ENCODE measurements around the gene CAPG. TPM values are rescaled to one million over a fixed set of nuclear protein-coding genes. Genes with fewer than 3 reads are reported as not detected.
A peak's percentile ranks its signal among the peaks of the same experiment; 100 is the strongest.

The CAPG gene
- total RNA-seq, 1 donor from 2014 or later = 146 TPM

GRCh38 chr2:85435981-85436835 is 26.0 kb upstream of the CAPG start:
- DNase-seq (ENCODE audit: low spot score) = no peak
- peaks cover 28% of the 10 kb centered on the region for H3K4me1 Mint-ChIP-seq (ENCODE audit: low read depth)
- intact Hi-C loops (cut with micrococcal nuclease) = no loop called here
- H3K36me3 Mint-ChIP-seq (ENCODE audit: low read depth) = no peaks in the 10 kb centered on the region
- H3K4me3 Mint-ChIP-seq (ENCODE audit: low read depth) = no peak overlapping the region
- no peaks in the 10 kb centered on the region for H3K27me3 Mint-ChIP-seq (ENCODE audit: low read depth)
- peak overlapping the region; percentile 98 for H3K27ac Mint-ChIP-seq
- H3K9me3 Mint-ChIP-seq = no peaks in the 10 kb centered on the region

- no peak overlapping the region for H3K27ac Mint-ChIP-seq
- H3K9me3 Mint-ChIP-seq = no peaks in the 10 kb centered on the region
- DNase-seq (ENCODE audit: low spot score) = no peak
- no peak overlapping the region for H3K4me3 Mint-ChIP-seq (ENCODE audit: low read depth)
- peaks cover 26% of the 10 kb centered on the region for H3K4me1 Mint-ChIP-seq (ENCODE audit: low read depth)
- intact Hi-C loops (cut with micrococcal nuclease) = no loop called here
- no peaks in the 10 kb centered on the region for H3K36me3 Mint-ChIP-seq (ENCODE audit: low read depth)
- H3K27me3 Mint-ChIP-seq (ENCODE audit: low read depth) = no peaks in the 10 kb centered on the region
Observed at GRCh38 chr2:85435220-85435958, 25.2 kb upstream of the CAPG start.

- intact Hi-C loops (cut with micrococcal nuclease) = no loop called here
- H3K27ac Mint-ChIP-seq = no peak overlapping the region
- H3K4me3 Mint-ChIP-seq (ENCODE audit: low read depth) = no peak overlapping the region
- no peaks in the 10 kb centered on the region for H3K36me3 Mint-ChIP-seq (ENCODE audit: low read depth)
- DNase-seq (ENCODE audit: low spot score) = no peak
- no peaks in the 10 kb centered on the region for H3K9me3 Mint-ChIP-seq
- no peaks in the 10 kb centered on the region for H3K27me3 Mint-ChIP-seq (ENCODE audit: low read depth)
- peaks cover 21% of the 10 kb centered on the region for H3K4me1 Mint-ChIP-seq (ENCODE audit: low read depth)
Observed at GRCh38 chr2:85434696-85435095, 24.5 kb upstream of the CAPG start.

- intact Hi-C loops (cut with micrococcal nuclease) = no loop called here
- Mint-ChIP-seq H3K27me3 (ENCODE audit: low read depth) (no peaks in the 10 kb centered on the region), H3K4me3 (ENCODE audit: low read depth) (no peak overlapping the region), H3K27ac (no peak overlapping the region), H3K4me1 (ENCODE audit: low read depth) (peaks cover 10% of the 10 kb centered on the region), H3K36me3 (ENCODE audit: low read depth) (no peaks in the 10 kb centered on the region), H3K9me3 (no peaks in the 10 kb centered on the region)
- DNase-seq (ENCODE audit: low spot score) = no peak
Observed at GRCh38 chr2:85433511-85434089, 23.4 kb upstream of the CAPG start.

- Mint-ChIP-seq H3K9me3 (no peaks in the 10 kb centered on the region), H3K36me3 (ENCODE audit: low read depth) (no peaks in the 10 kb centered on the region), H3K27me3 (ENCODE audit: low read depth) (no peaks in the 10 kb centered on the region), H3K4me1 (ENCODE audit: low read depth) (peaks cover 2% of the 10 kb centered on the region), H3K4me3 (ENCODE audit: low read depth) (no peak overlapping the region), H3K27ac (no peak overlapping the region)
- no peak for DNase-seq (ENCODE audit: low spot score)
- intact Hi-C loops (cut with micrococcal nuclease) = no loop called here
Observed at GRCh38 chr2:85431570-85432205, 21.5 kb upstream of the CAPG start.

- Mint-ChIP-seq H3K4me1 (ENCODE audit: low read depth) (peaks cover 2% of the 10 kb centered on the region), H3K9me3 (no peaks in the 10 kb centered on the region), H3K27ac (no peak overlapping the region), H3K4me3 (ENCODE audit: low read depth) (no peak overlapping the region), H3K27me3 (ENCODE audit: low read depth) (no peaks in the 10 kb centered on the region), H3K36me3 (ENCODE audit: low read depth) (no peaks in the 10 kb centered on the region)
- intact Hi-C loops (cut with micrococcal nuclease) = no loop called here
- no peak for DNase-seq (ENCODE audit: low spot score)
Observed at GRCh38 chr2:85430752-85431569, 20.8 kb upstream of the CAPG start.

GRCh38 chr2:85429924-85430289 is 19.7 kb upstream of the CAPG start:
- intact Hi-C loops (cut with micrococcal nuclease) = no loop called here
- H3K9me3 Mint-ChIP-seq = no peaks in the 10 kb centered on the region
- DNase-seq (ENCODE audit: low spot score) = no peak
- no peaks in the 10 kb centered on the region for H3K27me3 Mint-ChIP-seq (ENCODE audit: low read depth)
- no peak overlapping the region for H3K4me3 Mint-ChIP-seq (ENCODE audit: low read depth)
- no peak overlapping the region for H3K27ac Mint-ChIP-seq
- H3K36me3 Mint-ChIP-seq (ENCODE audit: low read depth) = no peaks in the 10 kb centered on the region
- peaks cover 2% of the 10 kb centered on the region for H3K4me1 Mint-ChIP-seq (ENCODE audit: low read depth)

GRCh38 chr2:85429213-85429923 is 19.2 kb upstream of the CAPG start:
- H3K4me3 Mint-ChIP-seq (ENCODE audit: low read depth) = no peak overlapping the region
- H3K36me3 Mint-ChIP-seq (ENCODE audit: low read depth) = no peaks in the 10 kb centered on the region
- no peak overlapping the region for H3K27ac Mint-ChIP-seq
- no peaks in the 10 kb centered on the region for H3K27me3 Mint-ChIP-seq (ENCODE audit: low read depth)
- intact Hi-C loops (cut with micrococcal nuclease) = no loop called here
- no peaks in the 10 kb centered on the region for H3K9me3 Mint-ChIP-seq
- DNase-seq (ENCODE audit: low spot score) = no peak
- peaks cover 2% of the 10 kb centered on the region for H3K4me1 Mint-ChIP-seq (ENCODE audit: low read depth)

- intact Hi-C loops (cut with micrococcal nuclease) = no loop called here
- Mint-ChIP-seq H3K36me3 (ENCODE audit: low read depth) (no peaks in the 10 kb centered on the region), H3K4me3 (ENCODE audit: low read depth) (no peak overlapping the region), H3K4me1 (ENCODE audit: low read depth) (peaks cover 2% of the 10 kb centered on the region), H3K27ac (no peak overlapping the region), H3K27me3 (ENCODE audit: low read depth) (no peaks in the 10 kb centered on the region), H3K9me3 (no peaks in the 10 kb centered on the region)
- no peak for DNase-seq (ENCODE audit: low spot score)
Observed at GRCh38 chr2:85428343-85428881, 18.2 kb upstream of the CAPG start.

GRCh38 chr2:85427300-85427835 is 17.2 kb upstream of the CAPG start:
- Mint-ChIP-seq H3K36me3 (ENCODE audit: low read depth) (no peaks in the 10 kb centered on the region), H3K9me3 (no peaks in the 10 kb centered on the region), H3K27me3 (ENCODE audit: low read depth) (no peaks in the 10 kb centered on the region), H3K4me1 (ENCODE audit: low read depth) (peaks cover 2% of the 10 kb centered on the region), H3K27ac (no peak overlapping the region), H3K4me3 (ENCODE audit: low read depth) (no peak overlapping the region)
- no peak for DNase-seq (ENCODE audit: low spot score)
- intact Hi-C loops (cut with micrococcal nuclease) = no loop called here

- Mint-ChIP-seq H3K36me3 (ENCODE audit: low read depth) (no peaks in the 10 kb centered on the region), H3K9me3 (no peaks in the 10 kb centered on the region), H3K4me3 (ENCODE audit: low read depth) (no peak overlapping the region), H3K27me3 (ENCODE audit: low read depth) (no peaks in the 10 kb centered on the region), H3K27ac (no peak overlapping the region), H3K4me1 (ENCODE audit: low read depth) (peaks cover 13% of the 10 kb centered on the region)
- intact Hi-C loops (cut with micrococcal nuclease) = no loop called here
- no peak for DNase-seq (ENCODE audit: low spot score)
Observed at GRCh38 chr2:85425588-85425987, 15.4 kb upstream of the CAPG start.

Measured in activated T-helper 2 cell treated with anti-CD3 and anti-CD28 coated beads, Interferon-gamma antibody, Interleukin-2, Interleukin-4, amounts not matched to agents 10 μg/mL and 5 μg/mL and 100 μg/mL, durations not matched to agents 14 hours and 24 hours and 36 hours (primary cell).